Heart left ventricle (tissue), 16 donors: Measurements from ENCODE around the gene RAB8A. TPM values are rescaled to one million over a fixed set of nuclear protein-coding genes. Genes with fewer than 3 reads are reported as not detected.

ENCODE experiments used
- ATAC-seq, 4 donors: fragments of 200-7000 bp; cut with Tn5 transposase; one replicate each; pipeline ENCODE4 v1.9.1; 2020 to 2022; ENCODE audit warnings: moderate library complexity in 4 of 4, mild to moderate bottlenecking in 3 of 4, moderate number of reproducible peaks in 1 of 4
- DNase-seq, 5 donors: peaks; one replicate each; pipeline ENCODE4 v3.0.0-alpha.2; 2020
- H3K27ac ChIP-seq, 12 donors: fragments of 200-600 bp; sonication (generic) in 4 of 12; one replicate each; pipeline versions ENCODE4 v1.5.0 to v1.8.0; 2016 to 2022; ENCODE audit warnings: mild to moderate bottlenecking in 2 of 12
- H3K27me3 ChIP-seq, 9 donors: fragments of 200-600 bp; sonication (generic) in 2 of 9; one replicate each; pipeline versions ENCODE4 v1.5.1 to v1.8.0; 2016 to 2022; ENCODE audit warnings: mild to moderate bottlenecking in 3 of 9
- H3K36me3 ChIP-seq, 9 donors: fragments of 200-600 bp; sonication (generic) in 2 of 9; one replicate each; pipeline versions ENCODE4 v1.5.0 to v1.8.0; 2018 to 2022; ENCODE audit warnings: mild to moderate bottlenecking in 2 of 9
- H3K4me1 ChIP-seq, 12 donors: fragments of 200-600 bp; sonication (generic) in 4 of 12; one replicate each; pipeline versions ENCODE4 v1.5.0 to v1.8.0; 2016 to 2022; ENCODE audit warnings: mild to moderate bottlenecking in 3 of 12
- H3K4me3 ChIP-seq, 12 donors: fragments of 200-600 bp; sonication (generic) in 4 of 12; one replicate each; pipeline versions ENCODE4 v1.5.0 to v1.8.0; 2017 to 2022; ENCODE audit warnings: mild to moderate bottlenecking in 9 of 12, moderate library complexity in 4 of 12
- H3K9me3 ChIP-seq, 12 donors: fragments of 200-600 bp; sonication (generic) in 4 of 12; one replicate each; pipeline versions ENCODE4 v1.5.0 to v1.8.0; 2016 to 2022; ENCODE audit warnings: mild to moderate bottlenecking in 1 of 12
- CTCF ChIP-seq, 12 donors: fragments of 200-600 bp; sonication (generic) in 4 of 12; IDR thresholded peaks; one replicate each; pipeline versions ENCODE4 v1.5.0 to v1.8.0; 2018 to 2022; ENCODE audit warnings: antibody characterized with exemption in 12 of 12, mild to moderate bottlenecking in 5 of 12
- POLR2A ChIP-seq, 2 donors: fragments of 450-650 bp; IDR thresholded peaks; one replicate each; pipeline ENCODE4 v1.6.1; 2017; ENCODE audit warnings: antibody characterized with exemption in 2 of 2, mild to moderate bottlenecking in 2 of 2, moderate library complexity in 2 of 2
- WGBS, 4 donors: extraction: QIAGEN DNeasy Blood & Tissue Kit in 2 of 4; methylation state at CpG; one replicate each; pipeline versions ENCODE4 v1.1.5 to v1.1.7; 2013 to 2018; 5-methylcytosine and 5-hydroxymethylcytosine counted together
- intact Hi-C, 10 donors: fragments of 100-400 bp; cut with DNase I; formaldehyde crosslinking; loops; one replicate each; pipeline versions ENCODE4 v1.11.1 to v1.14.2; 2022
- long read RNA-seq, 3 donors: library from polyadenylated mRNA; unstranded; transcript quantifications; one replicate each; pipeline ENCODE4 v2.0.0, GENCODE V29; 2020 to 2021
- polyA plus RNA-seq, 2 donors: library from polyadenylated mRNA; stranded (reverse); fragments of 200-250 nt; gene quantifications; one replicate each; pipeline ENCODE4 v1.2.3, GENCODE V29; 2013
- total RNA-seq, 9 donors: library from RNA; depleted of rRNA in 2 of 9; stranded (reverse); fragments of >200 nt in 2 of 9; fragmentation: NEBNext Ultra II Directional in 3 of 9; extraction: Animal tissue kit (Norgen Biotek cat#: 25700) in 3 of 9; gene quantifications; one replicate each; pipeline versions ENCODE4 v1.1.0 to v1.2.4, GENCODE V29; 2016 to 2023
- donor health status: ischemic (EF 13 %, LVEDD 7.1; RV severe dilation, severe dysfunction).
- donor health status: healthy with polysubstance abuse.
- donor health status: DM: no; HTN: yes; CAD: no.
- donor health status: DM: no; HTN: no; CAD: no.
- donor health status: ischemic (EF 25% LVEDD 6.9; RV normal size, moderate dysfunction).
- donor health status: ischemic (EF 25% LVEDD 5.7; RV mildly dilated, moderate dysfunction).
- donor health status: healthy.
- donor health status: DM: yes; HTN: yes; CAD: no.
- donor health status: ischemic (EF 35%, LVEDD 5.7; RV mildly dilated, moderate dysfunction).
- donor health status: nonischemic (EF 11% LVEDD 7.7; RV severe dilation, severe dysfunction).
- donor health status: DM: yes; HTN: yes; CAD: no.
- donor health status: PGD.
- donor health status: ischemic (EF 29% LVEDD 5.4; RV normal size, mild dysfunction).
- donor health status: nonischemic (EF 23%, LVEDD 6.1; RV moderate dilation, normal function).

Gene RAB8A
- total RNA-seq, result 10 to 100 TPM; 10.9 to 53.7 (median 23.7) TPM
- 10 to 100 TPM in 1 of 2 donors, 1 to 10 TPM in 1; 7.8 to 32.2 TPM for polyA plus RNA-seq
- long read RNA-seq, donor 1, transcript RAB8A-201 (8 exons, 2,827 nt), result major isoform, 19 of 22 reads
- long read RNA-seq, donor 1, partial matches to known transcripts, result 0 of 22 reads
- long read RNA-seq, donor 1, other reads (novel, unspliced or antisense), result 2 of 22 reads
- long read RNA-seq, donor 2, transcript RAB8A-201 (8 exons, 2,827 nt), result major isoform, 110 of 118 reads
- long read RNA-seq, donor 2, partial matches to known transcripts, result 1 of 118 reads
- long read RNA-seq, donor 2, other reads (novel, unspliced or antisense), result 7 of 118 reads
- long read RNA-seq, donor 3, transcript RAB8A-201 (8 exons, 2,827 nt), result major isoform, 20 of 23 reads
- long read RNA-seq, donor 3, partial matches to known transcripts, result 2 of 23 reads
- long read RNA-seq, donor 3, other reads (novel, unspliced or antisense), result 1 of 23 reads

- WGBS, 4 donors, result 0 to 2% (median 1%) methylated on average over 31 to 81 of the region's 81 CpGs
- TF ChIP-seq CTCF (IDR thresholded peaks at IDR 0.05) (peak; percentile 93 to 99 (median 98)), POLR2A (IDR thresholded peaks at IDR 0.05) (no peak)
- H3K4me1 ChIP-seq, result peaks cover 4 to 49% (median 29%) of the 10 kb centered on the region in 12 donors
These were observed at the start of gene RAB8A for GRCh38 chr19:16111160-16111908. RAB8A (plus strand) TSS chr19:16111889; CDS start chr19:16111902, 13 bp downstream.

GRCh38 chr19:16061943-16062342 is 49.7 kb upstream of the RAB8A start:
- Histone ChIP-seq H3K36me3 (no peaks in the 10 kb centered on the region), H3K9me3 (peaks cover 0 to 17% (median 3%) of the 10 kb centered on the region in 12 donors), H3K27ac (no peak overlapping the region), H3K4me3 (no peak overlapping the region), H3K4me1 (peaks cover 0 to 9% (median 1%) of the 10 kb centered on the region in 12 donors), H3K27me3 (peaks cover 0 to 2% (median 0%) of the 10 kb centered on the region in 9 donors)
- no peak for TF ChIP-seq CTCF (IDR thresholded peaks at IDR 0.05)
- TF ChIP-seq POLR2A (IDR thresholded peaks at IDR 0.05), result no peak
- ATAC-seq, result no peak
- 59 to 81% (median 76%) methylated on average over 4 of the region's 4 CpGs for WGBS, 4 donors
- intact Hi-C loops, result no loop called here
- DNase-seq, result no peak

More at GRCh38 chr19:16111160-16111908, at the start of gene RAB8A:
- Histone ChIP-seq H3K36me3 (peaks cover 0 to 19% (median 0%) of the 10 kb centered on the region in 9 donors), H3K4me3 (peak within 1 kb of the TSS; percentile 73 to 99 (median 83)), H3K27me3 (no peaks in the 10 kb centered on the region), H3K27ac (peak within 1 kb of the TSS in 11 of 12 donors; percentile 81 to 97 (median 89)), H3K9me3 (no peaks in the 10 kb centered on the region)
- intact Hi-C loops, result loop anchor here in 9 of 10 donors (1.0 to 5.0 kb wide), 7 partner anchors 34 to 76 kb away; partner anchors contain the start of genes FAM32A (in 4 of the 9) and TPM4 (in 4 of the 9)
- peak; percentile 99 to 100 (median 99) for DNase-seq
- ATAC-seq, result peak; percentile 98 to 99 (median 98)

- Histone ChIP-seq H3K4me1 (peaks cover 0 to 14% (median 7%) of the 10 kb centered on the region in 12 donors), H3K36me3 (no peaks in the 10 kb centered on the region), H3K9me3 (peaks cover 0 to 14% (median 2%) of the 10 kb centered on the region in 12 donors), H3K27me3 (no peaks in the 10 kb centered on the region), H3K4me3 (no peak overlapping the region), H3K27ac (no peak overlapping the region)
- intact Hi-C loops, result no loop called here
- WGBS, 4 donors, result 75 to 95% (median 84%) methylated on average over 2 of the region's 2 CpGs
- ATAC-seq, result peak in 3 of 4 donors; percentile 26 to 49 (median 38)
- peak; percentile 68 to 91 (median 80) for TF ChIP-seq CTCF (IDR thresholded peaks at IDR 0.05)
- TF ChIP-seq POLR2A (IDR thresholded peaks at IDR 0.05), result no peak
- peak in 3 of 5 donors; percentile 46 to 75 (median 55) for DNase-seq
These were observed 48.9 kb upstream of the RAB8A start for GRCh38 chr19:16062789-16063188.
